Measurements from ENCODE around the gene CLDN9.

DNA sequence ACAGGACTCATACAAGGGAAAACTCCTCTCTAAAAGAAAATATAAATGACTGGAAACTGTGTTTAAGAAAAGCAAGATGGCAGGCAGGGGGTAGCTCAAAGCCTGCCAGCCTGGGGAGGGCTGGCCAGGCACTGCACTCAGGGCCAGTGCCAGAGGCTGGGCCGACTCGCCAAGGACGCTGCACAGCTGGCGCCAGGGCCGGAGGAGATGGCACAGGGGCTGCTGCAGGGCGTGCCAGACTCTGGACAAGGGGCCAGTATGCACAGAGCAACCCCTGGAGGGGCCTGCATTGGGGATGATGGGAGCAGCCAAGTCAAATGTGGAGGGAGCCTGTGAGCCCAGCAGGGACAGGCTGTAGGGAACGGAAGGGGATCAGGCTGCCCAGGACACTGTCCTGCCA, 36.5 kb upstream of the CLDN9 start:
- TF ChIP-seq, protein P1, sequence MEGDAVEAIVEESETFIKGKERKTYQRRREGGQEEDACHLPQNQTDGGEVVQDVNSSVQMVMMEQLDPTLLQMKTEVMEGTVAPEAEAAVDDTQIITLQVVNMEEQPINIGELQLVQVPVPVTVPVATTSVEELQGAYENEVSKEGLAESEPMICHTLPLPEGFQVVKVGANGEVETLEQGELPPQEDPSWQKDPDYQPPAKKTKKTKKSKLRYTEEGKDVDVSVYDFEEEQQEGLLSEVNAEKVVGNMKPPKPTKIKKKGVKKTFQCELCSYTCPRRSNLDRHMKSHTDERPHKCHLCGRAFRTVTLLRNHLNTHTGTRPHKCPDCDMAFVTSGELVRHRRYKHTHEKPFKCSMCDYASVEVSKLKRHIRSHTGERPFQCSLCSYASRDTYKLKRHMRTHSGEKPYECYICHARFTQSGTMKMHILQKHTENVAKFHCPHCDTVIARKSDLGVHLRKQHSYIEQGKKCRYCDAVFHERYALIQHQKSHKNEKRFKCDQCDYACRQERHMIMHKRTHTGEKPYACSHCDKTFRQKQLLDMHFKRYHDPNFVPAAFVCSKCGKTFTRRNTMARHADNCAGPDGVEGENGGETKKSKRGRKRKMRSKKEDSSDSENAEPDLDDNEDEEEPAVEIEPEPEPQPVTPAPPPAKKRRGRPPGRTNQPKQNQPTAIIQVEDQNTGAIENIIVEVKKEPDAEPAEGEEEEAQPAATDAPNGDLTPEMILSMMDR (IDR thresholded peaks at IDR 0.05; ENCODE audit: low read length): no peak
- TF ChIP-seq EZH2 (optimal IDR thresholded peaks at IDR 0.05; ENCODE audit: low read depth, low read length) (no peak), EZH2phosphoT487 (IDR thresholded peaks at IDR 0.05; ENCODE audit: low read length) (no peak)

Measured in MM.1S (cell line).